Type B pancreatic cell (in vitro differentiated cells): ENCODE data around the gene ACSL1. TPM values are rescaled to one million over a fixed set of nuclear protein-coding genes. Genes with fewer than 3 reads are reported as not detected.

ENCODE experiments used
- DNase-seq: peaks from one replicate; pipeline ENCODE4 v3.0.0; 2021; ENCODE audit warnings: mixed read lengths; ENCODE audit not compliant: unreplicated experiment; ENCODE audit errors: extremely low spot score
- H3K27ac Mint-ChIP-seq: 2 replicates; pipeline ENCODE4 v1.8.0; 2021; ENCODE audit warnings: mild to moderate bottlenecking, mixed read lengths
- H3K27me3 Mint-ChIP-seq: 2 replicates; pipeline ENCODE4 v1.8.0; 2021; ENCODE audit warnings: mixed read lengths
- H3K36me3 Mint-ChIP-seq: 2 replicates; pipeline ENCODE4 v1.8.0; 2021; ENCODE audit warnings: mixed read lengths
- H3K4me1 Mint-ChIP-seq: one replicate; pipeline ENCODE4 v1.8.0; 2021; ENCODE audit warnings: mixed read lengths; ENCODE audit not compliant: unreplicated experiment
- H3K4me3 Mint-ChIP-seq: 2 replicates; pipeline ENCODE4 v1.8.0; 2021; ENCODE audit warnings: mild to moderate bottlenecking, mixed read lengths
- H3K9me3 Mint-ChIP-seq: 2 replicates; pipeline ENCODE4 v1.8.0; 2021; ENCODE audit warnings: mixed read lengths
- total RNA-seq: library from RNA; stranded (reverse); gene quantifications from 2 replicates; pipeline ENCODE4 v1.2.1, GENCODE V29; 2021; ENCODE audit warnings: low replicate concordance
- TF ChIP-seq, protein P1 (sequence below): fragments of 200-600 bp; sonication (generic); conservative IDR thresholded peaks from 2 replicates; pipeline ENCODE4 v1.5.0; 2021; ENCODE audit warnings: antibody characterized with exemption, mild to moderate bottlenecking

Gene ACSL1
- total RNA-seq, 1 donor from 2014 or later: 89.0 TPM

DNA sequence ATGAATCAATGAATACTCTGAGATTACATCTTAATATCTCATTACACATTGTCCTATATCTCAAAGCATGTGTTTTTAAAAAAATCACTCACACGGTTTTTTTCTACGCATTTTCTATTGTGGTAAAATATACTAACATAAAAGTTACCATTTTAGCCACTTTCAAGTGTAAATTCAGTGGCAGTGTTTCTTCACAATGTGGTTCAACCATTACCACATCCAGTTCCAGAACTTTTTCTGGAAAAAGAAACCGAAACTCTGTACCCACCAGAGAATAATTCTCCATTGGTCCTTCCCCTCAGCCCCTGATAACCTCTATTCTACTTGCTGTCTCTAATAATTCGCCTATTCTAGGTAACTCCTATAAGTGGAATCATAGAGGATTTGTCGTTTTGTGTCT, 35.3 kb upstream of the ACSL1 start:
- Mint-ChIP-seq H3K36me3 (no peaks in the 10 kb centered on the region), H3K9me3 (no peaks in the 10 kb centered on the region), H3K27ac (no peak overlapping the region), H3K27me3 (peaks cover 11% of the 10 kb centered on the region), H3K4me3 (no peak overlapping the region), H3K4me1 (no peaks in the 10 kb centered on the region)
- no peak for DNase-seq
- TF ChIP-seq, protein P1, sequence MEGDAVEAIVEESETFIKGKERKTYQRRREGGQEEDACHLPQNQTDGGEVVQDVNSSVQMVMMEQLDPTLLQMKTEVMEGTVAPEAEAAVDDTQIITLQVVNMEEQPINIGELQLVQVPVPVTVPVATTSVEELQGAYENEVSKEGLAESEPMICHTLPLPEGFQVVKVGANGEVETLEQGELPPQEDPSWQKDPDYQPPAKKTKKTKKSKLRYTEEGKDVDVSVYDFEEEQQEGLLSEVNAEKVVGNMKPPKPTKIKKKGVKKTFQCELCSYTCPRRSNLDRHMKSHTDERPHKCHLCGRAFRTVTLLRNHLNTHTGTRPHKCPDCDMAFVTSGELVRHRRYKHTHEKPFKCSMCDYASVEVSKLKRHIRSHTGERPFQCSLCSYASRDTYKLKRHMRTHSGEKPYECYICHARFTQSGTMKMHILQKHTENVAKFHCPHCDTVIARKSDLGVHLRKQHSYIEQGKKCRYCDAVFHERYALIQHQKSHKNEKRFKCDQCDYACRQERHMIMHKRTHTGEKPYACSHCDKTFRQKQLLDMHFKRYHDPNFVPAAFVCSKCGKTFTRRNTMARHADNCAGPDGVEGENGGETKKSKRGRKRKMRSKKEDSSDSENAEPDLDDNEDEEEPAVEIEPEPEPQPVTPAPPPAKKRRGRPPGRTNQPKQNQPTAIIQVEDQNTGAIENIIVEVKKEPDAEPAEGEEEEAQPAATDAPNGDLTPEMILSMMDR: no peak

DNA sequence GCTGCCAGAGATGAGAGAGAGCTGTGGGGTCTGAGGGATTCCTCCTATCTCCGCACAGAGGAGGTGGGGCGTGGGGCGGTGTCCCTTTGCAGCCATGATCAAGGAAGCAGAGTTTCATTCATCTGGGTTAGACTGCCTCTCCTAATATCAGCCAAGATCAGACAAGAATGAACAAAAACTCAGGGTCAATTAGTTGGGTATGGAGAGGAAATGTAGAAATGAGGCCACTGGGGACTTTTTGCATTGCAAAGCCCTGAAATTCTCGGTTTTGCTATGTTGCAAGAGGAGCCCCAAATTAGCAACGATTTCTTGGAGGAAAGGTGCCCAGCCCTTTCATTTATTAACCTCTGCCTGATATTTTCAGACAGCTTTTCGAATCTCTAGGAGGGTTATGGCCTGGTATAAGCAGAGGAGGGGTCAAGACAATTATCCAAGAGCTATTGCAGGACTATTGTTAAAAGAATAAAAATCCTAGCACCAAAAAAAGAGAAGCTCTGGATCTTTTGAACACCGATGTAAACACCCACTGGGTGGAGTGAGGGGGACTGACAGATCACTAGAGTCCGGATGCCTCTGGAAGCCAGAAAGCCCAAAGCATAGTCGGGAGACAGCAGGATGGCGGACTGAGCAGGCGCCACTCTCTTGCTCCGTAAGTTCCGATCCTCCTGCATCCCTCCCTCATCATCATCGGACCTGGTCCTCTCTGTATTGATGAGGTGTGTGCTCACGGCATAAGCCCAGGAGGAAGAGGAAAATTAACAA, 34.4 kb upstream of the ACSL1 start:
- Mint-ChIP-seq H3K4me1 (no peaks in the 10 kb centered on the region), H3K27ac (no peak overlapping the region), H3K27me3 (peaks cover 11% of the 10 kb centered on the region), H3K36me3 (no peaks in the 10 kb centered on the region), H3K9me3 (no peaks in the 10 kb centered on the region), H3K4me3 (no peak overlapping the region)
- TF ChIP-seq, protein P1: no peak
- DNase-seq: no peak

DNA sequence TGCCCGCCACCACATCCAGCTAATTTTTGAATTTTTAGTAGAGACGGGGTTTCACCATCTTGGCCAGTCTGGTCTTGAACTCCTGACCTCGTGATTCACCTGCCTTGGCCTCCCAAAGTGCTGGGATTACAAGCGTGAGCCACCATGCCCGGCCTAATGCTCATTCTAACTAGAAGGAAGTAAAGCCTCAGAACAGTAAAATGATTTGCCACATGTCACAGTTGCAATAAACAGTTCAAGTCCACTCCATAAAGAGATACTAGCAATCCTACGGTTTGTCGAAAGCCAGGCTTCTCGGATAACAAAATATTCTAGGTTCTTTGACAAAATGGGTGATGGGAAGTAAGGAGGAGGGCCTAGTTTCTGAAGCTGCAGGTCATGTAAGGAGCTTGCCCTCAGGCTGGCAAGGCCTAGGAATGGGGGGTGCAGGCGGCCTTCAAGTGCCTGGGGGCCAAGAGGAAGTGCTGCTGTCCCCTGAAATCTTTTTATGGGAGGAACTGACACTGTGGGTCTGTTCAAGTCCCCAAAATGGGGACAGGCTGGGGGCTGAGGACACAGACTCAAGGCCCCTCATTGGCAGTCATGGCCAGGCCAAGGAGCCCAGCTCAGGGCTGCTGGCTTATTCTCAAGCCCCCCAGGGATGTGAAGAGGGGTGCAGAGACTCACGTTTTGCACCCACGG, 31.8 kb upstream of the ACSL1 start:
- TF ChIP-seq, protein P1: no peak
- no peak for DNase-seq
- Mint-ChIP-seq H3K4me1 (no peaks in the 10 kb centered on the region), H3K4me3 (no peak overlapping the region), H3K27ac (no peak overlapping the region), H3K9me3 (no peaks in the 10 kb centered on the region), H3K36me3 (no peaks in the 10 kb centered on the region), H3K27me3 (peaks cover 6% of the 10 kb centered on the region)

DNA sequence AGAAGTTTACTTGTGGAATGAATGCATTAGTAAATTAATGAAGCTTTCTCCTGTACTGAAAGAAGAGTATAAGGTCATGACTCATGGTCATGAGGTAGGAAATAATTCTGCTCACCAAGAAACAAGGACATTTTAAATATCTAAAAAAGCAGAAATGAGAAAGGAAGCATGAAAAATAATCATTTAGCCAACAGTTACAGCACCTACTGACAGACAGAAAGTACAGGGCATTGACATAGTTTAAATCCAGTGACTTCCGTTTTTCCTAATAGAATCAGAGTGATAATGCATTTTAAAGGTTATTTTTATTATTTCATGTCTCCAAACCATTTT, 30.5 kb upstream of the ACSL1 start:
- Mint-ChIP-seq H3K4me1 (no peaks in the 10 kb centered on the region), H3K36me3 (no peaks in the 10 kb centered on the region), H3K27ac (no peak overlapping the region), H3K9me3 (no peaks in the 10 kb centered on the region), H3K4me3 (no peak overlapping the region), H3K27me3 (peaks cover 6% of the 10 kb centered on the region)
- TF ChIP-seq, protein P1: no peak
- DNase-seq: no peak

DNA sequence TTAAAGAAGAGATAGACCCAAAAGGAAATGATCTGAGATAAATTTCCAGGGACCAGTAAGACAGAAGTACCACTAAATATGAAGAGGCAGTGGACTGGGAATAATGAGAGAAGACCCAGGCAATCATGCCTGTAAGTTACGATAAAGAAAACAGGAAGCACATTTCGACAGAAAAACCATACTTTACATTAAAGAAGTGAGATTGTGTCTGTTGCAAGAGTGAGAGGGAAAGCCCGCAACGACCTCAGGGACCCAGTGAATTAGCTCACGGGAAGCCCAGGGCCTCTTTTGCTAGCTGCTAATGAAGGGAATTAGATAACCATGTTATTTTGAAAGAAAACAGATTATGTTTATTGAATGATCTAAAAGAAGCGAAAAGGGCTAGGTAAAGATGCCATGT, 28.9 kb upstream of the ACSL1 start:
- TF ChIP-seq, protein P1: no peak
- Mint-ChIP-seq H3K27ac (no peak overlapping the region), H3K4me1 (no peaks in the 10 kb centered on the region), H3K9me3 (no peaks in the 10 kb centered on the region), H3K36me3 (no peaks in the 10 kb centered on the region), H3K27me3 (peaks cover 10% of the 10 kb centered on the region), H3K4me3 (no peak overlapping the region)
- DNase-seq: no peak
